SK-N-SH treated with all-trans-retinoic acid at 6 μM for 48 hours (cell line): ENCODE results near the gene REG1B.

ENCODE experiments used
- ATAC-seq: fragments of 200-7000 bp; cut with Tn5 transposase; 3 replicates; pipeline ENCODE4 v1.9.1; 2020; ENCODE audit warnings: mild to moderate bottlenecking, moderate library complexity
- ARNTL ChIP-seq: fragments of 450-650 bp; formaldehyde crosslinking; IDR thresholded peaks from 2 replicates; pipeline ENCODE4 v1.5.0; 2020; ENCODE audit warnings: low read depth, mild to moderate bottlenecking, moderate library complexity, borderline replicate concordance
- BACH2 ChIP-seq: fragments of 250-450 bp; sonication (Bioruptor Pico); IDR thresholded peaks from 2 replicates; pipeline ENCODE4 v1.9.0; 2021; ENCODE audit warnings: mild to moderate bottlenecking, borderline replicate concordance
- CREB5 ChIP-seq: fragments of 250-450 bp; sonication (Bioruptor Pico); IDR thresholded peaks from 2 replicates; pipeline ENCODE4 v1.5.1; 2020; ENCODE audit warnings: low read depth, mild to moderate bottlenecking, moderate library complexity
- CSDC2 ChIP-seq: fragments of 250-450 bp; sonication (Bioruptor Pico); IDR thresholded peaks from 2 replicates; pipeline ENCODE4 v1.5.0; 2020; ENCODE audit warnings: mild to moderate bottlenecking, moderate library complexity
- CSRNP3 ChIP-seq: fragments of 250-450 bp; sonication (Bioruptor Pico); IDR thresholded peaks from 2 replicates; pipeline ENCODE4 v1.5.1; 2021; ENCODE audit warnings: mild to moderate bottlenecking, moderate library complexity
- ESRRG ChIP-seq: fragments of 250-450 bp; sonication (Bioruptor Pico); IDR thresholded peaks from 2 replicates; pipeline ENCODE4 v1.6.1; 2021; ENCODE audit warnings: mild to moderate bottlenecking
- GLIS3 ChIP-seq: fragments of 250-450 bp; sonication (Bioruptor Pico); IDR thresholded peaks from 2 replicates; pipeline ENCODE4 v1.5.0; 2020; ENCODE audit warnings: mild to moderate bottlenecking, moderate library complexity
- ISL1 ChIP-seq: fragments of 250-450 bp; sonication (Bioruptor Pico); IDR thresholded peaks from 2 replicates; pipeline ENCODE4 v2.1.2; 2022; ENCODE audit warnings: mild to moderate bottlenecking, moderate library complexity
- OSR1 ChIP-seq: fragments of 250-450 bp; sonication (Bioruptor Pico); IDR thresholded peaks from 2 replicates; pipeline ENCODE4 v1.8.0; 2022; ENCODE audit warnings: moderate library complexity, mild to moderate bottlenecking, inconsistent platforms
- PATZ1 ChIP-seq: fragments of 250-450 bp; sonication (Bioruptor Pico); IDR thresholded peaks from 2 replicates; pipeline ENCODE4 v1.8.0; 2020; ENCODE audit warnings: mild to moderate bottlenecking, moderate library complexity, borderline replicate concordance
- POU6F1 ChIP-seq: fragments of 250-450 bp; sonication (Bioruptor Pico); IDR thresholded peaks from 2 replicates; pipeline ENCODE4 v1.8.0; 2021; ENCODE audit warnings: low read depth, mild to moderate bottlenecking, moderate library complexity, borderline replicate concordance
- PPARA ChIP-seq: fragments of 250-450 bp; sonication (Bioruptor Pico); IDR thresholded peaks from 2 replicates; pipeline ENCODE4 v1.5.0; 2020; ENCODE audit warnings: mild to moderate bottlenecking, borderline replicate concordance
- RARB ChIP-seq: fragments of 250-450 bp; sonication (Bioruptor Pico); IDR thresholded peaks from 2 replicates; pipeline ENCODE4 v1.8.0; 2021; ENCODE audit warnings: mild to moderate bottlenecking, moderate library complexity
- SNAI2 ChIP-seq: fragments of 250-450 bp; sonication (Bioruptor Pico); IDR thresholded peaks from 2 replicates; pipeline ENCODE4 v1.5.0; 2020; ENCODE audit warnings: mild to moderate bottlenecking, moderate library complexity
- TCF4 ChIP-seq: fragments of 250-450 bp; sonication (Bioruptor Pico); IDR thresholded peaks from 2 replicates; pipeline ENCODE4 v1.8.0; 2021; ENCODE audit warnings: mild to moderate bottlenecking, moderate library complexity, borderline replicate concordance
- TOX ChIP-seq: fragments of 250-450 bp; sonication (Bioruptor Pico); IDR thresholded peaks from 2 replicates; pipeline ENCODE4 v1.8.0; 2021; ENCODE audit warnings: mild to moderate bottlenecking, moderate library complexity, borderline replicate concordance
- ZC3H10 ChIP-seq: fragments of 250-450 bp; sonication (Bioruptor Pico); IDR thresholded peaks from 2 replicates; pipeline ENCODE4 v1.5.1; 2021; ENCODE audit warnings: mild to moderate bottlenecking, moderate library complexity
- ZFP3 ChIP-seq: fragments of 250-450 bp; sonication (Bioruptor Pico); IDR thresholded peaks from 2 replicates; pipeline ENCODE4 v1.5.0; 2020; ENCODE audit warnings: mild to moderate bottlenecking, moderate library complexity
- ZFP30 ChIP-seq: fragments of 450-650 bp; formaldehyde crosslinking; IDR thresholded peaks from 2 replicates; pipeline ENCODE4 v1.5.0; 2022; ENCODE audit warnings: mild to moderate bottlenecking, moderate library complexity
- ZNF565 ChIP-seq: fragments of 450-650 bp; formaldehyde crosslinking; conservative IDR thresholded peaks from 2 replicates; pipeline ENCODE4 v1.5.0; 2020; ENCODE audit warnings: low read depth, mild to moderate bottlenecking, moderate library complexity
- ZNF70 ChIP-seq: fragments of 450-650 bp; formaldehyde crosslinking; IDR thresholded peaks from 2 replicates; pipeline ENCODE4 v1.5.0; 2020; ENCODE audit warnings: mild to moderate bottlenecking, moderate library complexity
- TF ChIP-seq, protein P1 (sequence below): fragments of 250-450 bp; sonication (Bioruptor Pico); IDR thresholded peaks from 2 replicates; pipeline ENCODE4 v1.5.0; 2020; ENCODE audit warnings: mild to moderate bottlenecking, moderate library complexity

The REG1B gene

GRCh38 chr2:79087785-79088364, at the start of gene REG1B:
TSS of gene REG1B (minus strand) at chr2:79087993. CDS start at chr2:79087612, 381 bp downstream.
- ATAC-seq, result no peak

DNA sequence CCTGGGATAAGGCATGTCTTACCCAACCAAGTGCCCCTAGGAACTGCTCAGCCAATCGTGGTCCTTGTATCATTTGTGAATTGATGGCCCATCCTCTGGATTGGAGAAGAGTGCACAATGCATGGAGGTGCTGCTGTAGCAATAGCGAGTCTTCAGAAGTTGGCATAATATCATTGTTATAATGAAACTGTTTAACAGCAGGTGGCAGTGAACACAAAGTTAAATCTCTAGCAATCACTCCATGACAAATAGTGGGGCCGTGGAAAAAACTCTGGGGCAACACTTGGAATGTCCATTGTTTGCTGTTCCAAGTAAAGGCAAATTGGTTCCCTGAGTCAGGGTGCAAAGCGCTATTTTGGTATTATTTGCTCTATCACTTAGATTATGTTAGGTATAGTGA, 43.9 kb upstream of the REG1B start:
- no peak for TF ChIP-seq ARNTL
- no peak for TF ChIP-seq GLIS3
- no peak for TF ChIP-seq RARB (CRISPR knock-in tag)
- no peak for TF ChIP-seq SNAI2 (CRISPR knock-in tag)
- no peak for TF ChIP-seq OSR1
- no peak for TF ChIP-seq CSRNP3 (CRISPR knock-in tag)
- TF ChIP-seq ZNF70 (CRISPR knock-in tag), result no peak
- TF ChIP-seq TCF4 (CRISPR knock-in tag), result no peak
- no peak for TF ChIP-seq ZFP3 (CRISPR knock-in tag)
- TF ChIP-seq ZC3H10 (CRISPR knock-in tag), result no peak
- TF ChIP-seq ZNF565 (CRISPR knock-in tag), result no peak
- TF ChIP-seq CREB5 (CRISPR knock-in tag), result no peak
- TF ChIP-seq PPARA (CRISPR knock-in tag), result no peak
- TF ChIP-seq TOX (CRISPR knock-in tag), result no peak
- TF ChIP-seq, all 23 proteins: peak for 0
- ATAC-seq, result no peak

More at GRCh38 chr2:79087785-79088364, at the start of gene REG1B:
- TF ChIP-seq OSR1, result no peak
- TF ChIP-seq BACH2 (CRISPR knock-in tag), result no peak
- no peak for TF ChIP-seq ISL1 (CRISPR knock-in tag)
- TF ChIP-seq SNAI2 (CRISPR knock-in tag), result no peak
- no peak for TF ChIP-seq TCF4 (CRISPR knock-in tag)
- no peak for TF ChIP-seq ESRRG (CRISPR knock-in tag)
- TF ChIP-seq CSDC2, result no peak
- TF ChIP-seq, protein P1, sequence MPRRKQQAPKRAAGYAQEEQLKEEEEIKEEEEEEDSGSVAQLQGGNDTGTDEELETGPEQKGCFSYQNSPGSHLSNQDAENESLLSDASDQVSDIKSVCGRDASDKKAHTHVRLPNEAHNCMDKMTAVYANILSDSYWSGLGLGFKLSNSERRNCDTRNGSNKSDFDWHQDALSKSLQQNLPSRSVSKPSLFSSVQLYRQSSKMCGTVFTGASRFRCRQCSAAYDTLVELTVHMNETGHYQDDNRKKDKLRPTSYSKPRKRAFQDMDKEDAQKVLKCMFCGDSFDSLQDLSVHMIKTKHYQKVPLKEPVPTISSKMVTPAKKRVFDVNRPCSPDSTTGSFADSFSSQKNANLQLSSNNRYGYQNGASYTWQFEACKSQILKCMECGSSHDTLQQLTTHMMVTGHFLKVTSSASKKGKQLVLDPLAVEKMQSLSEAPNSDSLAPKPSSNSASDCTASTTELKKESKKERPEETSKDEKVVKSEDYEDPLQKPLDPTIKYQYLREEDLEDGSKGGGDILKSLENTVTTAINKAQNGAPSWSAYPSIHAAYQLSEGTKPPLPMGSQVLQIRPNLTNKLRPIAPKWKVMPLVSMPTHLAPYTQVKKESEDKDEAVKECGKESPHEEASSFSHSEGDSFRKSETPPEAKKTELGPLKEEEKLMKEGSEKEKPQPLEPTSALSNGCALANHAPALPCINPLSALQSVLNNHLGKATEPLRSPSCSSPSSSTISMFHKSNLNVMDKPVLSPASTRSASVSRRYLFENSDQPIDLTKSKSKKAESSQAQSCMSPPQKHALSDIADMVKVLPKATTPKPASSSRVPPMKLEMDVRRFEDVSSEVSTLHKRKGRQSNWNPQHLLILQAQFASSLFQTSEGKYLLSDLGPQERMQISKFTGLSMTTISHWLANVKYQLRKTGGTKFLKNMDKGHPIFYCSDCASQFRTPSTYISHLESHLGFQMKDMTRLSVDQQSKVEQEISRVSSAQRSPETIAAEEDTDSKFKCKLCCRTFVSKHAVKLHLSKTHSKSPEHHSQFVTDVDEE (CRISPR knock-in tag), result no peak
- TF ChIP-seq ZC3H10 (CRISPR knock-in tag), result no peak
- no peak for TF ChIP-seq ZFP3 (CRISPR knock-in tag)
- TF ChIP-seq ZNF70 (CRISPR knock-in tag), result no peak
- no peak for TF ChIP-seq PATZ1 (CRISPR knock-in tag)
- no peak for TF ChIP-seq ZNF565 (CRISPR knock-in tag)
- no peak for TF ChIP-seq CSRNP3 (CRISPR knock-in tag)
- no peak for TF ChIP-seq RARB (CRISPR knock-in tag)
- TF ChIP-seq POU6F1 (CRISPR knock-in tag), result no peak
- no peak for TF ChIP-seq ZFP30 (CRISPR knock-in tag)
- TF ChIP-seq TOX (CRISPR knock-in tag), result no peak
- TF ChIP-seq ARNTL, result no peak
